DOHH2 (cell line): ENCODE results near the gene ANTXR2.

Experiments
- H3F3A ChIP-seq: fragments of 200-600 bp; sonication (generic), shearing (Covaris generic); 2 replicates; pipeline ENCODE4 v1.6.0; 2016; ENCODE audit warnings: antibody characterized with exemption, mild to moderate bottlenecking; ENCODE audit not compliant: control insufficient read depth, insufficient read depth
- H3K27ac ChIP-seq: fragments of 200-600 bp; sonication (generic); 2 replicates; pipeline ENCODE4 v1.5.1; 2014; ENCODE audit warnings: low read depth, mild to moderate bottlenecking, low read length, moderate library complexity
- H3K27me3 ChIP-seq: fragments of 200-600 bp; sonication (generic); 2 replicates; pipeline ENCODE4 v1.6.1; 2014; ENCODE audit warnings: mild to moderate bottlenecking, low read length, mixed read lengths; ENCODE audit not compliant: control insufficient read depth
- H3K36me3 ChIP-seq: fragments of 200-600 bp; sonication (generic); 2 replicates; pipeline ENCODE4 v1.6.1; 2014; ENCODE audit warnings: mild to moderate bottlenecking, low read length, moderate library complexity, mixed read lengths; ENCODE audit not compliant: control insufficient read depth
- H3K4me1 ChIP-seq: fragments of 200-600 bp; sonication (generic); 2 replicates; pipeline ENCODE4 v1.6.1; 2014; ENCODE audit warnings: mild to moderate bottlenecking, low read length, mixed read lengths; ENCODE audit not compliant: control insufficient read depth
- H3K4me2 ChIP-seq: fragments of 200-600 bp; sonication (generic); 2 replicates; pipeline ENCODE4 v1.6.0; 2014; ENCODE audit warnings: mild to moderate bottlenecking, low read length, moderate library complexity
- H3K4me3 ChIP-seq: fragments of 200-600 bp; sonication (generic); 2 replicates; pipeline ENCODE4 v1.5.1; 2014; ENCODE audit warnings: mild to moderate bottlenecking, low read length, mixed read lengths
- H3K79me2 ChIP-seq: fragments of 200-600 bp; sonication (generic); 2 replicates; pipeline ENCODE4 v1.6.1; 2014; ENCODE audit warnings: mild to moderate bottlenecking, low read length, mixed read lengths; ENCODE audit not compliant: control insufficient read depth
- H3K9me2 ChIP-seq: fragments of 200-600 bp; sonication (generic); replicated peaks from 2 replicates; pipeline ENCODE4 v1.6.1; 2014; ENCODE audit warnings: mild to moderate bottlenecking, low read length, mixed read lengths; ENCODE audit not compliant: control insufficient read depth
- H3K9me3 ChIP-seq: fragments of 200-600 bp; sonication (generic); 2 replicates; pipeline ENCODE4 v1.6.1; 2014; ENCODE audit warnings: antibody characterized with exemption, low read length, mixed read lengths; ENCODE audit not compliant: control insufficient read depth, insufficient read depth
- H4K20me1 ChIP-seq: fragments of 200-600 bp; sonication (generic); 2 replicates; pipeline ENCODE4 v1.6.0; 2014; ENCODE audit warnings: low read depth, mild to moderate bottlenecking, antibody characterized with exemption, low read length, moderate library complexity; ENCODE audit not compliant: control insufficient read depth, insufficient read depth
- CTCF ChIP-seq: fragments of 200-600 bp; sonication (generic); IDR thresholded peaks from one replicate; pipeline ENCODE4 v1.5.1; 2014; ENCODE audit warnings: antibody characterized with exemption, mild to moderate bottlenecking, low read depth, low read length; ENCODE audit not compliant: poor library complexity, severe bottlenecking
- EZH2phosphoT487 ChIP-seq: fragments of 200-600 bp; sonication (generic); IDR thresholded peaks from 2 replicates; pipeline ENCODE4 v1.6.1; 2017; ENCODE audit warnings: borderline replicate concordance, mild to moderate bottlenecking, antibody characterized with exemption, low read length, moderate library complexity, mixed read lengths

Gene ANTXR2

GRCh38 chr4:80060804-80061203 is 12.2 kb downstream of the ANTXR2 start:
- no peaks in the 10 kb centered on the region for H3K27me3 ChIP-seq
- no peaks in the 10 kb centered on the region for H4K20me1 ChIP-seq
- no peak overlapping the region for H3K27ac ChIP-seq
- no peaks in the 10 kb centered on the region for H3K9me3 ChIP-seq
- no peaks in the 10 kb centered on the region for H3K9me2 ChIP-seq
- peaks cover 13% of the 10 kb centered on the region for H3K4me1 ChIP-seq
- H3K4me2 ChIP-seq: no peak overlapping the region
- no peaks in the 10 kb centered on the region for H3K36me3 ChIP-seq
- H3K79me2 ChIP-seq: no peaks in the 10 kb centered on the region
- H3K4me3 ChIP-seq: no peak overlapping the region
- TF ChIP-seq EZH2phosphoT487: no peak
- no peaks in the 10 kb centered on the region for H3F3A ChIP-seq

- Histone ChIP-seq H3K79me2 (no peaks in the 10 kb centered on the region), H3K4me2 (peak overlapping the region; percentile 43), H3K4me1 (peaks cover 13% of the 10 kb centered on the region), H3F3A (no peaks in the 10 kb centered on the region), H3K27me3 (no peaks in the 10 kb centered on the region), H4K20me1 (no peaks in the 10 kb centered on the region), H3K36me3 (no peaks in the 10 kb centered on the region), H3K27ac (no peak overlapping the region), H3K9me2 (no peaks in the 10 kb centered on the region), H3K4me3 (0 out of 2 replicates have a peak overlapping the region, but pooled peaks have one; percentile 13), H3K9me3 (no peaks in the 10 kb centered on the region)
- TF ChIP-seq CTCF (no peak), EZH2phosphoT487 (no peak)
Observed at GRCh38 chr4:80058740-80059139, 14.3 kb downstream of the ANTXR2 start.

GRCh38 chr4:80054375-80054774 is 18.7 kb downstream of the ANTXR2 start:
- H3K27ac ChIP-seq: no peak overlapping the region
- H3K4me1 ChIP-seq: peaks cover 13% of the 10 kb centered on the region
- no peaks in the 10 kb centered on the region for H3F3A ChIP-seq
- no peaks in the 10 kb centered on the region for H4K20me1 ChIP-seq
- H3K27me3 ChIP-seq: no peaks in the 10 kb centered on the region
- no peaks in the 10 kb centered on the region for H3K9me2 ChIP-seq
- H3K4me3 ChIP-seq: no peak overlapping the region
- H3K36me3 ChIP-seq: no peaks in the 10 kb centered on the region
- H3K79me2 ChIP-seq: no peaks in the 10 kb centered on the region
- no peaks in the 10 kb centered on the region for H3K9me3 ChIP-seq
- TF ChIP-seq EZH2phosphoT487: no peak
- no peak for TF ChIP-seq CTCF
- H3K4me2 ChIP-seq: no peak overlapping the region

GRCh38 chr4:80053140-80053910 is 19.7 kb downstream of the ANTXR2 start:
- no peak overlapping the region for H3K4me3 ChIP-seq
- no peak overlapping the region for H3K27ac ChIP-seq
- no peaks in the 10 kb centered on the region for H3K27me3 ChIP-seq

More at GRCh38 chr4:80053140-80053910, 19.7 kb downstream of the ANTXR2 start:
- Histone ChIP-seq H3K79me2 (no peaks in the 10 kb centered on the region), H3F3A (no peaks in the 10 kb centered on the region), H3K4me1 (peaks cover 3% of the 10 kb centered on the region), H4K20me1 (no peaks in the 10 kb centered on the region), H3K4me2 (no peak overlapping the region), H3K9me3 (no peaks in the 10 kb centered on the region), H3K9me2 (no peaks in the 10 kb centered on the region), H3K36me3 (no peaks in the 10 kb centered on the region)
- no peak for TF ChIP-seq CTCF
- TF ChIP-seq EZH2phosphoT487: no peak
